Activated T-cell treated with anti-CD3 and anti-CD28 coated beads, Interleukin-2, amount 50 U/mL, for 1 hour (primary cell): ENCODE measurements around the gene ANKS1B.

Experiments
- DNase-seq: peaks from one replicate; pipeline ENCODE4 v3.0.0-alpha.2; 2020

ANKS1B gene

GRCh38 chr12:99439399-99439798, 545.3 kb downstream of the ANKS1B start:
- no peak for DNase-seq

GRCh38 chr12:99436584-99436983, 548.2 kb downstream of the ANKS1B start:
- no peak for DNase-seq

GRCh38 chr12:99435095-99435791, 549.5 kb downstream of the ANKS1B start:
- no peak for DNase-seq

GRCh38 chr12:99433155-99433554, 551.6 kb downstream of the ANKS1B start:
- no peak for DNase-seq

GRCh38 chr12:99431203-99431602, 553.5 kb downstream of the ANKS1B start:
- no peak for DNase-seq

- DNase-seq, result no peak
Observed at GRCh38 chr12:99427104-99427503, 557.6 kb downstream of the ANKS1B start.

- DNase-seq, result no peak
Observed at GRCh38 chr12:99418379-99418778, 566.4 kb downstream of the ANKS1B start.

- no peak for DNase-seq
Observed at GRCh38 chr12:99413751-99414150, 571.0 kb downstream of the ANKS1B start.

GRCh38 chr12:99393763-99394162, 591.0 kb downstream of the ANKS1B start:
- no peak for DNase-seq

GRCh38 chr12:99392091-99392850, 592.5 kb downstream of the ANKS1B start:
- DNase-seq, result no peak

- DNase-seq, result no peak
Observed at GRCh38 chr12:99390707-99391106, 594.0 kb downstream of the ANKS1B start.

- DNase-seq, result no peak
Observed at GRCh38 chr12:99389751-99390150, 595.0 kb downstream of the ANKS1B start.

- no peak for DNase-seq
Observed at GRCh38 chr12:99388671-99389195, 596.0 kb downstream of the ANKS1B start.

- DNase-seq, result no peak
Observed at GRCh38 chr12:99387661-99388060, 597.1 kb downstream of the ANKS1B start.

GRCh38 chr12:99386907-99387306, 597.8 kb downstream of the ANKS1B start:
- no peak for DNase-seq

GRCh38 chr12:99383258-99383657, 601.5 kb downstream of the ANKS1B start:
- DNase-seq, result no peak

- DNase-seq, result no peak
Observed at GRCh38 chr12:99381992-99382391, 602.7 kb downstream of the ANKS1B start.

- DNase-seq, result no peak
Observed at GRCh38 chr12:99380701-99381100, 604.0 kb downstream of the ANKS1B start.

- DNase-seq, result no peak
Observed at GRCh38 chr12:99374023-99374422, 610.7 kb downstream of the ANKS1B start.

- no peak for DNase-seq
Observed at GRCh38 chr12:99372257-99372920, 612.3 kb downstream of the ANKS1B start.

- no peak for DNase-seq
Observed at GRCh38 chr12:99370421-99371138, 614.2 kb downstream of the ANKS1B start.

GRCh38 chr12:99367181-99367580, 617.6 kb downstream of the ANKS1B start:
- DNase-seq, result no peak

- DNase-seq, result no peak
Observed at GRCh38 chr12:99352269-99352668, 632.5 kb downstream of the ANKS1B start.
